ENCODE measurements around the gene FN3KRP.
A peak's percentile ranks its signal among the peaks of the same experiment; 100 is the strongest.
"Not testable (repeated sequence)": the region's sequence is repeated elsewhere in the genome, so short reads cannot be mapped to it uniquely, and the experiment has no call there.

The FN3KRP gene

GRCh38 chr17:82740906-82741759 is 24.6 kb downstream of the FN3KRP start:
- Mint-ChIP-seq H3K27ac (no peak overlapping the region), H3K36me3 (ENCODE audit: low read depth) (peaks cover 67% of the 10 kb centered on the region)

DNA sequence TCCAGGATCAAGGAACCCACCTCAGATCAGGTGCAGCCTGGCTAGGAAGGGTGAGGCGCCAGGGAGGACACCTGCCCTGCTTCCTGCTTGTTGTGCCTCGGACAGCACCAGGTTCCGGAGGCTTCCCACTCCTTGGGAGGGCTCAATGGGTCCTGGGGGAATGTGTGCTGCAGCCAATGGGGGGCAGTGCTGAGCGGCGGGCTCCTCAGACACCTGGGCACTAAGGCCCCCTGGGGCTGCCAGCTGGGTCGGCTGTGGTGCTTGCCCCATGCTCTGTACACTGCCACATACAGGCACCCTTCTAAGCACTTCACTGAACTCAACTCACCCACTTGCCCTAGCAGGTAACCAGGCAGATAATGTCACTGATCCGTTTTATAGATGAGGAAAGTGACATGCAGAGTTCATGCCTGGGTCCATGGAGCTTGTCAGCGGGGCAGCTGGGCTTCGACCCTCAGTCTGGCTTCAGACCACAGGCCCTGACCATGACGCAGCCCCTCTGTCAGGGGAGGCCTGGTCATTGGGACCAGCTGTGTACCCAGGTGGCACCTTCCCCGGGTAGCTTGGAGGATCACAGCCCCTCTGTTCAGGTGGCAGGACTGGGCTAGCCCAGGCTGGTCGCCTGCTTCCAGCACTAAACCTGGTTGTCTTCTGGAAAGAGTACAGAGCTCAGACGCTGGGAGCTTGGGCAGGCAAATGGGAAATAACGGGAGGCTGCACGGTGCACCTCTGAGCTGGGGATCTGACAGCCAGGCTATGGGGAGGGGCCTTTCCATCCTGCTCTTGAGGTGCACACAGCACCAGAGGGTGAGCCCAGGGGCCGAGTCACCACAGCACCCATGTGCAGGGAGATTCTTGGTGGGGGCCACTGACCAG is 27.1 kb downstream of the FN3KRP start:
- Mint-ChIP-seq H3K4me1 (no peaks in the 10 kb centered on the region), H3K36me3 (ENCODE audit: low read depth) (peaks cover 78% of the 10 kb centered on the region), H3K9me3 (peaks cover 49% of the 10 kb centered on the region), H3K4me3 (no peak overlapping the region), H3K27ac (no peak overlapping the region), H3K27me3 (ENCODE audit: low read depth) (no peaks in the 10 kb centered on the region)
- TF ChIP-seq, protein P1, sequence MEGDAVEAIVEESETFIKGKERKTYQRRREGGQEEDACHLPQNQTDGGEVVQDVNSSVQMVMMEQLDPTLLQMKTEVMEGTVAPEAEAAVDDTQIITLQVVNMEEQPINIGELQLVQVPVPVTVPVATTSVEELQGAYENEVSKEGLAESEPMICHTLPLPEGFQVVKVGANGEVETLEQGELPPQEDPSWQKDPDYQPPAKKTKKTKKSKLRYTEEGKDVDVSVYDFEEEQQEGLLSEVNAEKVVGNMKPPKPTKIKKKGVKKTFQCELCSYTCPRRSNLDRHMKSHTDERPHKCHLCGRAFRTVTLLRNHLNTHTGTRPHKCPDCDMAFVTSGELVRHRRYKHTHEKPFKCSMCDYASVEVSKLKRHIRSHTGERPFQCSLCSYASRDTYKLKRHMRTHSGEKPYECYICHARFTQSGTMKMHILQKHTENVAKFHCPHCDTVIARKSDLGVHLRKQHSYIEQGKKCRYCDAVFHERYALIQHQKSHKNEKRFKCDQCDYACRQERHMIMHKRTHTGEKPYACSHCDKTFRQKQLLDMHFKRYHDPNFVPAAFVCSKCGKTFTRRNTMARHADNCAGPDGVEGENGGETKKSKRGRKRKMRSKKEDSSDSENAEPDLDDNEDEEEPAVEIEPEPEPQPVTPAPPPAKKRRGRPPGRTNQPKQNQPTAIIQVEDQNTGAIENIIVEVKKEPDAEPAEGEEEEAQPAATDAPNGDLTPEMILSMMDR (IDR thresholded peaks at IDR 0.05; ENCODE audit: unreplicated experiment in 3 of 3), result no peak

More at GRCh38 chr17:82740906-82741759, 24.6 kb downstream of the FN3KRP start:
- Mint-ChIP-seq H3K4me1 (no peaks in the 10 kb centered on the region), H3K4me3 (no peak overlapping the region), H3K9me3 (peaks cover 37% of the 10 kb centered on the region), H3K27me3 (ENCODE audit: low read depth) (no peaks in the 10 kb centered on the region)
- TF ChIP-seq, protein P1 (IDR thresholded peaks at IDR 0.05; ENCODE audit: unreplicated experiment in 3 of 3), result no peak

GRCh38 chr17:82744736-82745135 is 28.2 kb downstream of the FN3KRP start:
- H3K27me3 Mint-ChIP-seq (ENCODE audit: low read depth); H3K4me3 Mint-ChIP-seq; H3K4me1 Mint-ChIP-seq; H3K27ac Mint-ChIP-seq: not testable (repeated sequence)
- peaks cover 77% of the 10 kb centered on the region for H3K36me3 Mint-ChIP-seq (ENCODE audit: low read depth)
- peaks cover 50% of the 10 kb centered on the region for H3K9me3 Mint-ChIP-seq

- H3K9me3 Mint-ChIP-seq, result peaks cover 47% of the 10 kb centered on the region
- no peak overlapping the region for H3K4me3 Mint-ChIP-seq
- TF ChIP-seq, protein P1 (IDR thresholded peaks at IDR 0.05; ENCODE audit: unreplicated experiment in 3 of 3), result no peak
- no peaks in the 10 kb centered on the region for H3K4me1 Mint-ChIP-seq
- peaks cover 6% of the 10 kb centered on the region for H3K27me3 Mint-ChIP-seq (ENCODE audit: low read depth)
- H3K36me3 Mint-ChIP-seq (ENCODE audit: low read depth), result peaks cover 69% of the 10 kb centered on the region
- H3K27ac Mint-ChIP-seq, result no peak overlapping the region
These were observed 29.0 kb downstream of the FN3KRP start for GRCh38 chr17:82745524-82745923.

GRCh38 chr17:82748756-82749155 is 32.2 kb downstream of the FN3KRP start:
- H3K9me3 Mint-ChIP-seq, result peaks cover 30% of the 10 kb centered on the region
- peaks cover 38% of the 10 kb centered on the region for H3K36me3 Mint-ChIP-seq (ENCODE audit: low read depth)
- peaks cover 8% of the 10 kb centered on the region for H3K4me1 Mint-ChIP-seq
- no peak overlapping the region for H3K4me3 Mint-ChIP-seq
- H3K27ac Mint-ChIP-seq, result no peak overlapping the region
- TF ChIP-seq, protein P1 (IDR thresholded peaks at IDR 0.05; ENCODE audit: unreplicated experiment in 3 of 3), result no peak
- peaks cover 6% of the 10 kb centered on the region for H3K27me3 Mint-ChIP-seq (ENCODE audit: low read depth)

DNA sequence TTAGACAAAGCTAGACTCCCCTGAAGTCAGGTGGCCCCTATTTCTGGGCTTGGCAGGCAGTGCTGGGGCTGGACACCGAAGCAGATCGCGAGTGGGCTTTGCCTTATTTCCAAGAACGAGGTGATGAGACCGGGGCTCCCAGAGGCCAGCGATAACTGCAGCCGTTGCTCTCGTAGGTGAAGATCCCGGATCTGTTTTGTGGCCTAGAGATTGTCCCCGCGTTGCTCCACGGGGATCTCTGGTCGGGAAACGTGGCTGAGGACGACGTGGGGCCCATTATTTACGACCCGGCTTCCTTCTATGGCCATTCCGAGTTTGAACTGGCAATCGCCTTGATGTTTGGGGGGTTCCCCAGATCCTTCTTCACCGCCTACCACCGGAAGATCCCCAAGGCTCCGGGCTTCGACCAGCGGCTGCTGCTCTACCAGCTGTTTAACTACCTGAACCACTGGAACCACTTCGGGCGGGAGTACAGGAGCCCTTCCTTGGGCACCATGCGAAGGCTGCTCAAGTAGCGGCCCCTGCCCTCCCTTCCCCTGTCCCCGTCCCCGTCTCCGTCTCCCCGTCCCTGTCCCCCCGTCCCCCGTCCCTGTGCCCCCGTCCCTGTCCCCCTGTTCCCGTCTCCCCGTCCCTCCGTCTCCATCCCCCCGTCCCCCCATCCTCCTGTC is 33.9 kb downstream of the FN3KRP start:
- Mint-ChIP-seq H3K9me3 (peaks cover 21% of the 10 kb centered on the region), H3K27me3 (ENCODE audit: low read depth) (peaks cover 6% of the 10 kb centered on the region), H3K4me1 (peaks cover 22% of the 10 kb centered on the region), H3K4me3 (peak overlapping the region; percentile 81 to 85 (median 83)), H3K36me3 (ENCODE audit: low read depth) (peaks cover 24% of the 10 kb centered on the region), H3K27ac (no peak overlapping the region)
- TF ChIP-seq, protein P1 (IDR thresholded peaks at IDR 0.05; ENCODE audit: unreplicated experiment in 3 of 3), result no peak
